Mesodermal cell (in vitro differentiated cells): ENCODE data around the gene PDZD2.

Experiments
- H3K27ac ChIP-seq: 2 replicates; pipeline ENCODE4 v1.7.0; 2013; ENCODE audit warnings: mild to moderate bottlenecking, low read depth, low read length, moderate library complexity; ENCODE audit not compliant: severe bottlenecking
- H3K36me3 ChIP-seq: 2 replicates; pipeline ENCODE4 v1.7.1; 2013; ENCODE audit warnings: mild to moderate bottlenecking, low read length, moderate library complexity; ENCODE audit not compliant: control insufficient read depth, insufficient read depth
- H3K4me1 ChIP-seq: one replicate; pipeline ENCODE4 v1.7.1; 2013; ENCODE audit warnings: mild to moderate bottlenecking, low read length; ENCODE audit not compliant: insufficient read depth, control insufficient read depth, poor library complexity, severe bottlenecking
- H3K4me3 ChIP-seq: 2 replicates; pipeline ENCODE4 v1.7.0; 2013; ENCODE audit warnings: low read length, control low read depth, mild to moderate bottlenecking; ENCODE audit not compliant: insufficient read depth, poor library complexity, severe bottlenecking; ENCODE audit errors: extremely low read depth
- H3K9me3 ChIP-seq: 2 replicates; pipeline ENCODE4 v1.7.1; 2013; ENCODE audit warnings: mild to moderate bottlenecking, low read length, moderate library complexity; ENCODE audit not compliant: control insufficient read depth
- WGBS, 2 experiments: methylation state at CpG; one replicate each; pipeline ENCODE4 v1.1.5; 2013; ENCODE audit warnings: missing lambda C conversion rate in 2 of 2; ENCODE audit not compliant: insufficient coverage in 2 of 2; 5-methylcytosine and 5-hydroxymethylcytosine counted together

PDZD2 gene

GRCh38 chr5:31819926-31820516 lies 181.1 kb downstream of the PDZD2 start:
- no peaks in the 10 kb centered on the region for H3K9me3 ChIP-seq

GRCh38 chr5:31823472-31823871 lies 184.5 kb downstream of the PDZD2 start:
- WGBS, 2 experiments: 60 to 86% methylated on average over 1 of the region's 3 CpGs
- Histone ChIP-seq H3K36me3 (no peaks in the 10 kb centered on the region), H3K27ac (no peak overlapping the region), H3K9me3 (peaks cover 4% of the 10 kb centered on the region), H3K4me3 (no peak overlapping the region), H3K4me1 (no peaks in the 10 kb centered on the region)

More at GRCh38 chr5:31819926-31820516, 181.1 kb downstream of the PDZD2 start:
- WGBS, 2 experiments: 89 to 93% methylated on average over 2 of the region's 4 CpGs
- Histone ChIP-seq H3K36me3 (no peaks in the 10 kb centered on the region), H3K4me1 (peaks cover 5% of the 10 kb centered on the region), H3K27ac (no peak overlapping the region), H3K4me3 (no peak overlapping the region)

DNA sequence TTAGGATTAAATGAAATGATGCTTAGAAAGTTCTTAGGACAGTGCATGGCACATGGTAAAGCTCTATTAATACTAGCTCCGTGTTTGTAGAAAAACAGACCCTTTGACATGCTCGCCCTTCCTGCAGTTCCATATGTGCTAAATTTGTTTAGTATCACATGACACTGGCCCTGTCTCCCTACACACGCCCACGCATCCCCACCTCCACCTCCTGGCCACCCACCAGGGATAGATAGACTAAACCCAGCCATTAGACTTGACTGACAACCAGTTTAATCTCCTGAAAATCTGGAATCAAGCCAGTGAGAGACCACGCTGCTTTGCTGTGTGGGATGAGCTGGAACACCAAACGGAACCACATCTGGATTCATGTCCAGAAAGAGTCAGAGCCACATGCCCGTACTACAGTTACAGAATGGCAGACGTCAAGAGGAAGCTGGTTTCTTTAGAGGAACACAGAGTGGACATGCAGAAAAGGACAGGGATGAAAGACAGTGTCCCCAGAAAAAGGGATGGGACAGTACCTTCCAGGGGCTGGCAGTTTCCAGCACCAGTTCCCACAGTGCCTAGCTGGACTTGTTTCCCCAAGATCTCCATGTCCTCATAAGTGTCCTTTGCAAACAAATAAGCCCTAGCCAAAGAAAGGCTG lies 186.1 kb downstream of the PDZD2 start:
- peaks cover 13% of the 10 kb centered on the region for H3K9me3 ChIP-seq
- 91 to 95% methylated on average over 4 to 7 of the region's 8 CpGs for WGBS, 2 experiments
- no peak overlapping the region for H3K27ac ChIP-seq
- no peaks in the 10 kb centered on the region for H3K36me3 ChIP-seq
- no peak overlapping the region for H3K4me3 ChIP-seq
- no peaks in the 10 kb centered on the region for H3K4me1 ChIP-seq

DNA sequence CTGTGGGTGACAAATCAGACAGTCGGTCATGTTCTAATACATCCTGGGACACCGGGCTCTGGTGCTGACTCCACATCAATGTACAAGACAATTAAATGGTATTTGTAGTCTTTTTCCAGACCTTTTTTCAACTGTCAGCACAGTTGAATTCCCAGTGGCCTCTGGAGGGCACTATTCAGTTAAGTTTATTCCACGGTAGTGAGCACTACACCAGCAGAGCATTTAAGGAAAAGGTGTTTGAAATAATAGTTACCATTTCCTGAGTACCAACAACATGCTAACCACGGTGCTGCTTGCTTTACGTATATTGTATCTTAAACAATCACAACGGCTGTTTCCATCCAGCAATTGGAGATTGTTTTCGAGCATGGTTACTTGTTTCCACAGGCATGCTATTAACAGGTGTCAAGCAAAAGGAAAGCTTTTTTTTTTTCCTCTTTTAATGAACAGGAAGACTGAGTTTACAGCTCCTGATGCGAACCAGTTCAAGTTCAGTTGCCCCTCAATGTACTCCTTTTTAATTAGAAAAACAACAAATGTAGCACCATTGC lies 186.7 kb downstream of the PDZD2 start:
- H3K27ac ChIP-seq: no peak overlapping the region
- WGBS, 2 experiments: 19 to 43% methylated on average over 5 of the region's 8 CpGs

DNA sequence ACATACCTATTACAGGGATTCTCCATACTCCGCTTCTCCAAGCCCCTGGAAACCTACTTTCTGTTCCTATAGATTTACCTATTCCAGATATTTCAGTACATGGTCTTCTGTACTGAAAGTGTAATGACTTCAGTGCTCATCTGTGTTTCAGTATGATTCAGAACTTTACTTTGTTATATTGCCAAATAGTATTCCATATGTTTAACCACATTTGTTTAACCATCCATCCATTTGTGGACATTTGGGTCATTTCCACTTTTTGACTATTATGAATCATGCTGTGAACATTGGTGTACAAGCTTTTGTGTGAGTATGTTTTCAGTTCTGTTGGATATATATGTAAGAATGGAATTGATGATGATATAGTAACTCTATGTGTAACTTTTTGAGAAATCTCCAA lies 188.9 kb downstream of the PDZD2 start:
- WGBS, 2 experiments: no CpG with 5 or more reads among the region's 1 CpG
- Histone ChIP-seq H3K9me3 (peaks cover 13% of the 10 kb centered on the region), H3K4me1 (no peaks in the 10 kb centered on the region), H3K4me3 (no peak overlapping the region), H3K36me3 (no peaks in the 10 kb centered on the region), H3K27ac (no peak overlapping the region)

More for the DNA sequence above, 186.7 kb downstream of the PDZD2 start:
- H3K36me3 ChIP-seq: no peaks in the 10 kb centered on the region
- no peak overlapping the region for H3K4me3 ChIP-seq
- peaks cover 13% of the 10 kb centered on the region for H3K9me3 ChIP-seq
- H3K4me1 ChIP-seq: no peaks in the 10 kb centered on the region

- Histone ChIP-seq H3K27ac (no peak overlapping the region), H3K36me3 (no peaks in the 10 kb centered on the region), H3K4me3 (no peak overlapping the region), H3K4me1 (no peaks in the 10 kb centered on the region), H3K9me3 (peaks cover 12% of the 10 kb centered on the region)
- WGBS, 2 experiments: 50 to 80% methylated on average over 2 to 3 of the region's 4 CpGs
These were observed 194.0 kb downstream of the PDZD2 start for GRCh38 chr5:31832966-31833365.

- H3K4me3 ChIP-seq: no peak overlapping the region
- H3K9me3 ChIP-seq: peaks cover 6% of the 10 kb centered on the region
- no peaks in the 10 kb centered on the region for H3K4me1 ChIP-seq
- no peaks in the 10 kb centered on the region for H3K36me3 ChIP-seq
- H3K27ac ChIP-seq: no peak overlapping the region
- 88 to 96% methylated on average over 2 of the region's 2 CpGs for WGBS, 2 experiments
These were observed 194.8 kb downstream of the PDZD2 start for GRCh38 chr5:31833710-31834109.

DNA sequence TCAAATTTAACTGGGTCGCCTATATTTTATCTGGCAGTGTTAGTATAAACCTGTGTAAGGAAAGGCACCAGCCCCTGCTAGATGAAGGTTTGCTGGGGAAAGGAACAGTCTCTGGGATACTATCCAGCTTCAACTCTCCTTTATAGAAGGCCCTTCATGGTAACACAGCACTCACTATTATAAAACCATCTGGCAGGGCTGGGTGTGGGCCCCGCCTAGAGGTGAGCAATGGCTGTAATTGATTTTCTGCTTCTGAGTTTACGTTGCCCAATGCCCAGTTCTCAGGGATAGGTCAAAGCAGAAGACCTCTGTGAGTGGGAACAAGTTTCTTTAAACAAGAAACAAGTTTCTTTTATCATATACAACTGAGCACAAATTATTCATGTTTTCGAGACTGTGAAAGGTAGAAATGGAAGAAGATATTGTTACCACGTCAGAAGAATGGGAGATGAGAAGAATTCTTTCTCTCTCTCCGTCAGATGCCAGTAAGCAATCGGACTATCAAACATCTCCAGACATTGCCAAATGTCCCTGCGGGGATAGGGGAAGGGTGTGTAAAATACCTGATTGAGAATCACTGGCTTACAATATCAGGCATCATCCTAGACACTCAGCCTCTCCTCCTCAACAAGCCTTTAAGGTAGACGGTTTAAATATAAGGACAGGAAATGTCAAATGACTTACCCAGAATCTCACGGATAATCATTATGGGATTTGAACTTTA lies 205.9 kb downstream of the PDZD2 start:
- Histone ChIP-seq H3K4me3 (no peak overlapping the region), H3K27ac (no peak overlapping the region), H3K9me3 (no peaks in the 10 kb centered on the region), H3K36me3 (no peaks in the 10 kb centered on the region), H3K4me1 (no peaks in the 10 kb centered on the region)
- WGBS, 2 experiments: 100% methylated on average over 2 of the region's 10 CpGs; no CpG with 5 or more reads in 1 of the 2 experiments

DNA sequence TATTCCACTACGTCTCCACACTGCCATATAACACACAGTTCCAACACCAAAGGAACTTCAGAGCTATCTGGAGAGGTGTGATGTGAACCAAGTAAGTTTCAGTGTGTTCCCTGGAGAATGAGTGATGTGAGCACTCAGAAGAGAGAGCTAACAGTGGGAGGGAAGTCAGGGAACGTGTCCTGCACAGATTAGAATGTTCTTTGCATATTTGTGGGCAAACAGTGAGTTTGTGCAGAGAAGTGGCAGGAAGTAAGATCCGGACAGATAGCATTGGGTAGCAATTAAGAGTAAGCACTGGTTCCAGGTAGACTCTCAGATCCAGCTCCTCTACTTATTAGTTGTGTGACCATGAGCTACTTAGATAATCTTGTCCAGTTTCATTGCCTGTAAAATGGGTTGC lies 206.4 kb downstream of the PDZD2 start:
- Histone ChIP-seq H3K36me3 (no peaks in the 10 kb centered on the region), H3K27ac (no peak overlapping the region), H3K4me1 (no peaks in the 10 kb centered on the region), H3K4me3 (no peak overlapping the region), H3K9me3 (no peaks in the 10 kb centered on the region)
- 82 to 90% methylated on average over 2 of the region's 3 CpGs for WGBS, 2 experiments

GRCh38 chr5:31846934-31847333 lies 208.0 kb downstream of the PDZD2 start:
- Histone ChIP-seq H3K36me3 (no peaks in the 10 kb centered on the region), H3K27ac (no peak overlapping the region), H3K9me3 (no peaks in the 10 kb centered on the region), H3K4me1 (no peaks in the 10 kb centered on the region), H3K4me3 (no peak overlapping the region)
- no CpG with 5 or more reads among the region's 1 CpG for WGBS, 2 experiments
